ENCODE measurements around the gene TPCN2. TPM values are rescaled to one million over a fixed set of nuclear protein-coding genes. Genes with fewer than 3 reads are reported as not detected.

Gene TPCN2
- total RNA-seq, 1 donor from 2014 or later = 9.5 TPM

GRCh38 chr11:69055212-69055586 lies 6.5 kb downstream of the TPCN2 start:
- Histone ChIP-seq H3K4me2 (ENCODE audit: low read length) (no peak overlapping the region), H3K9me3 (ENCODE audit: insufficient read depth, low read depth, low read length) (no peaks in the 10 kb centered on the region), H3K79me2 (ENCODE audit: insufficient read depth, low read length) (peaks cover 47% of the 10 kb centered on the region), H3K27ac (ENCODE audit: low read depth, low read length) (no peak overlapping the region), H3K4me3 (ENCODE audit: insufficient read depth, low read depth, low read length) (no peak overlapping the region), H3K36me3 (ENCODE audit: insufficient read depth, low read length) (no peaks in the 10 kb centered on the region), H3K27me3 (ENCODE audit: insufficient read depth, low read length) (no peaks in the 10 kb centered on the region), H3K4me1 (ENCODE audit: insufficient read depth, low read length) (no peaks in the 10 kb centered on the region), H4K20me1 (ENCODE audit: insufficient read depth, low read length) (peaks cover 70% of the 10 kb centered on the region), H2AFZ (ENCODE audit: low read depth, low read length) (no peak overlapping the region), H3K9ac (ENCODE audit: low read length) (no peak overlapping the region)
- no peaks in the 10 kb centered on the region for H3K27me3 Mint-ChIP-seq (ENCODE audit: low read depth, unreplicated experiment)
- no peaks in the 10 kb centered on the region for H3K9me3 Mint-ChIP-seq (ENCODE audit: unreplicated experiment)
- no peak overlapping the region for H3K4me3 Mint-ChIP-seq (ENCODE audit: unreplicated experiment)
- no peak for TF ChIP-seq CTCF (IDR thresholded peaks at IDR 0.05; ENCODE audit: insufficient read depth, low read depth, low read length)
- TF ChIP-seq EZH2 (IDR thresholded peaks at IDR 0.05; ENCODE audit: insufficient read depth, low read length) = no peak
- no peak overlapping the region for H3K27ac Mint-ChIP-seq (ENCODE audit: unreplicated experiment)
- H3K4me1 Mint-ChIP-seq (ENCODE audit: low read depth, unreplicated experiment) = no peaks in the 10 kb centered on the region
- FAIRE-seq (no peak), DNase-seq (ENCODE audit: low read depth) (no peak)
- peaks cover 2% of the 10 kb centered on the region for H3K36me3 Mint-ChIP-seq (ENCODE audit: low read depth, unreplicated experiment)

- H3K27ac Mint-ChIP-seq (ENCODE audit: unreplicated experiment) = no peak overlapping the region
- no peak for DNase-seq (ENCODE audit: low read depth)
- Histone ChIP-seq H4K20me1 (ENCODE audit: insufficient read depth, low read length) (peaks cover 70% of the 10 kb centered on the region), H3K27ac (ENCODE audit: low read depth, low read length) (no peak overlapping the region), H3K4me2 (ENCODE audit: low read length) (no peak overlapping the region), H3K36me3 (ENCODE audit: insufficient read depth, low read length) (no peaks in the 10 kb centered on the region), H2AFZ (ENCODE audit: low read depth, low read length) (no peak overlapping the region), H3K4me3 (ENCODE audit: insufficient read depth, low read depth, low read length) (no peak overlapping the region), H3K27me3 (ENCODE audit: insufficient read depth, low read length) (no peaks in the 10 kb centered on the region), H3K79me2 (ENCODE audit: insufficient read depth, low read length) (peaks cover 42% of the 10 kb centered on the region), H3K4me1 (ENCODE audit: insufficient read depth, low read length) (no peaks in the 10 kb centered on the region), H3K9me3 (ENCODE audit: insufficient read depth, low read depth, low read length) (no peaks in the 10 kb centered on the region), H3K9ac (ENCODE audit: low read length) (no peak overlapping the region)
- peaks cover 2% of the 10 kb centered on the region for H3K36me3 Mint-ChIP-seq (ENCODE audit: low read depth, unreplicated experiment)
- no peak for FAIRE-seq
- no peaks in the 10 kb centered on the region for H3K4me1 Mint-ChIP-seq (ENCODE audit: low read depth, unreplicated experiment)
- no peaks in the 10 kb centered on the region for H3K27me3 Mint-ChIP-seq (ENCODE audit: low read depth, unreplicated experiment)
- H3K9me3 Mint-ChIP-seq (ENCODE audit: unreplicated experiment) = no peaks in the 10 kb centered on the region
- TF ChIP-seq CTCF (IDR thresholded peaks at IDR 0.05; ENCODE audit: insufficient read depth, low read depth, low read length) (no peak), EZH2 (IDR thresholded peaks at IDR 0.05; ENCODE audit: insufficient read depth, low read length) (no peak)
- no peak overlapping the region for H3K4me3 Mint-ChIP-seq (ENCODE audit: unreplicated experiment)
These were observed 7.1 kb downstream of the TPCN2 start for GRCh38 chr11:69055598-69056516.

- Mint-ChIP-seq H3K27me3 (ENCODE audit: low read depth, unreplicated experiment) (no peaks in the 10 kb centered on the region), H3K9me3 (ENCODE audit: unreplicated experiment) (no peaks in the 10 kb centered on the region)
- no peak for TF ChIP-seq EZH2 (IDR thresholded peaks at IDR 0.05; ENCODE audit: insufficient read depth, low read length)
- TF ChIP-seq CTCF (IDR thresholded peaks at IDR 0.05; ENCODE audit: insufficient read depth, low read depth, low read length) = no peak
These were observed 8.5 kb downstream of the TPCN2 start for GRCh38 chr11:69057236-69057635.

More at GRCh38 chr11:69057236-69057635, 8.5 kb downstream of the TPCN2 start:
- H3K27me3 ChIP-seq (ENCODE audit: insufficient read depth, low read length) = no peaks in the 10 kb centered on the region
- peaks cover 70% of the 10 kb centered on the region for H4K20me1 ChIP-seq (ENCODE audit: insufficient read depth, low read length)
- H2AFZ ChIP-seq (ENCODE audit: low read depth, low read length) = no peak overlapping the region
- H3K27ac ChIP-seq (ENCODE audit: low read depth, low read length) = no peak overlapping the region
- no peaks in the 10 kb centered on the region for H3K4me1 ChIP-seq (ENCODE audit: insufficient read depth, low read length)
- Mint-ChIP-seq H3K36me3 (ENCODE audit: low read depth, unreplicated experiment) (peaks cover 5% of the 10 kb centered on the region), H3K4me1 (ENCODE audit: low read depth, unreplicated experiment) (no peaks in the 10 kb centered on the region), H3K27ac (ENCODE audit: unreplicated experiment) (no peak overlapping the region), H3K4me3 (ENCODE audit: unreplicated experiment) (no peak overlapping the region)
- FAIRE-seq (no peak), DNase-seq (ENCODE audit: low read depth) (no peak)
- H3K9ac ChIP-seq (ENCODE audit: low read length) = no peak overlapping the region
- no peak overlapping the region for H3K4me3 ChIP-seq (ENCODE audit: insufficient read depth, low read depth, low read length)
- no peak overlapping the region for H3K4me2 ChIP-seq (ENCODE audit: low read length)
- H3K36me3 ChIP-seq (ENCODE audit: insufficient read depth, low read length) = no peaks in the 10 kb centered on the region
- peaks cover 31% of the 10 kb centered on the region for H3K79me2 ChIP-seq (ENCODE audit: insufficient read depth, low read length)
- no peaks in the 10 kb centered on the region for H3K9me3 ChIP-seq (ENCODE audit: insufficient read depth, low read depth, low read length)
